Kidney (tissue), 14 donors: Measurements from ENCODE around the gene DIS3L2. TPM values are rescaled to one million over a fixed set of nuclear protein-coding genes. Genes with fewer than 3 reads are reported as not detected.

Source experiments
- DNase-seq, 5 donors: peaks; one replicate each; pipeline ENCODE4 v3.0.0-alpha.2; 2013 to 2020
- FAIRE-seq: peaks from 2 replicates; lab custom pipeline; 2012; peaks lifted over from hg19 to GRCh38; lab: Jason Lieb, UNC
- H3K27ac ChIP-seq, 2 donors: one replicate each; pipeline ENCODE4 v1.7.0; 2013; ENCODE audit warnings: low read depth in 2 of 2, low read length in 2 of 2, inconsistent platforms in 1 of 2
- H3K27me3 ChIP-seq: one replicate; pipeline ENCODE4 v1.7.1; 2013; ENCODE audit warnings: low read length, inconsistent platforms; ENCODE audit not compliant: control insufficient read depth, insufficient read depth
- H3K36me3 ChIP-seq, 3 donors: one replicate each; pipeline versions ENCODE4 v1.7.0 to v1.7.1; 2013; ENCODE audit warnings: low read length in 3 of 3, control low read depth in 1 of 3, inconsistent platforms in 1 of 3; ENCODE audit not compliant: insufficient read depth in 3 of 3, control insufficient read depth in 2 of 3
- H3K4me1 ChIP-seq, 3 donors: one replicate each; pipeline versions ENCODE4 v1.7.0 to v1.7.1; 2013; ENCODE audit warnings: low read length in 3 of 3, inconsistent platforms in 1 of 3, low read depth in 1 of 3; ENCODE audit not compliant: control insufficient read depth in 2 of 3, insufficient read depth in 2 of 3
- H3K4me3 ChIP-seq, 3 donors: one replicate each; pipeline versions ENCODE4 v1.7.0 to v1.8.1; 2013; ENCODE audit warnings: low read length in 3 of 3, control low read depth in 1 of 3, inconsistent platforms in 1 of 3
- H3K9ac ChIP-seq, 3 donors: one replicate each; pipeline versions ENCODE4 v1.7.0 to v1.7.1; 2013; ENCODE audit warnings: low read length in 3 of 3, control low read depth in 1 of 3, inconsistent platforms in 1 of 3
- H3K9me3 ChIP-seq, 3 donors: one replicate each; pipeline versions ENCODE4 v1.7.0 to v1.7.1; 2013; ENCODE audit warnings: low read length in 3 of 3, control low read depth in 1 of 3, inconsistent platforms in 1 of 3; ENCODE audit not compliant: control insufficient read depth in 2 of 3, insufficient read depth in 1 of 3
- CTCF ChIP-seq: IDR thresholded peaks from 3 replicates; pipeline ENCODE4 v1.5.1; 2012; ENCODE audit warnings: mild to moderate bottlenecking, moderate library complexity, borderline replicate concordance; ENCODE audit not compliant: insufficient read depth; ENCODE audit errors: extremely low read depth
- intact Hi-C: fragments of 100-400 bp; cut with DNase I; formaldehyde crosslinking; loops from one replicate; pipeline ENCODE4 v1.11.1; 2022
- polyA plus RNA-seq: library from polyadenylated mRNA; stranded (reverse); fragments of 350-450 nt; fragmentation: Illumina TruSeq; extraction: RNeasy Lipid Tissue Mini Kit (QIAGEN cat#74804); gene quantifications from one replicate; pipeline ENCODE4 v1.2.3, GENCODE V29; 2014; ENCODE audit warnings: low read depth, low replicate concordance; ENCODE audit not compliant: insufficient read depth
- total RNA-seq: library from RNA; stranded (reverse); fragmentation: NEBNext Ultra II Directional; extraction: Animal tissue kit (Norgen Biotek cat#: 25700); gene quantifications from one replicate; pipeline ENCODE4 v1.2.1, GENCODE V29; 2021
- donor health status: control.
- donor health status: control.
- donor health status: control.
- donor health status: control.
- donor health status: control.
- donor health status: DM: yes; HTN: yes; CAD: no.
- donor health status: Normal renal cell carcinoma (clear cell type).

DIS3L2 gene
- total and polyA plus RNA-seq, 2 donors from 2014 or later = 12.3 to 47.7 TPM

GRCh38 chr2:232367016-232367415, 405.5 kb downstream of the DIS3L2 start:
- Histone ChIP-seq H3K36me3 (no peaks in the 10 kb centered on the region), H3K9ac (no peak overlapping the region), H3K4me3 (no peak overlapping the region), H3K4me1 (no peaks in the 10 kb centered on the region), H3K9me3 (no peaks in the 10 kb centered on the region), H3K27me3 (no peaks in the 10 kb centered on the region), H3K27ac (no peak overlapping the region)
- DNase-seq (no peak), FAIRE-seq (no peak)
- intact Hi-C loops = no loop called here
- TF ChIP-seq CTCF = no peak

- no peaks in the 10 kb centered on the region for H3K4me1 ChIP-seq
- no peaks in the 10 kb centered on the region for H3K36me3 ChIP-seq
- TF ChIP-seq CTCF = no peak
- FAIRE-seq (no peak), DNase-seq (peak in 1 of 5 donors; percentile 68)
- H3K9me3 ChIP-seq = no peaks in the 10 kb centered on the region
- H3K4me3 ChIP-seq = no peak overlapping the region
- H3K27me3 ChIP-seq = no peaks in the 10 kb centered on the region
- no peak overlapping the region for H3K9ac ChIP-seq
- H3K27ac ChIP-seq = no peak overlapping the region
- intact Hi-C loops = no loop called here
Observed at GRCh38 chr2:232367591-232368233, 406.2 kb downstream of the DIS3L2 start.

- Histone ChIP-seq H3K9me3 (no peaks in the 10 kb centered on the region), H3K9ac (no peak overlapping the region), H3K36me3 (no peaks in the 10 kb centered on the region), H3K27ac (no peak overlapping the region), H3K4me3 (no peak overlapping the region), H3K27me3 (no peaks in the 10 kb centered on the region), H3K4me1 (no peaks in the 10 kb centered on the region)
- no peak for FAIRE-seq
- intact Hi-C loops = no loop called here
- TF ChIP-seq CTCF = no peak
- DNase-seq = no peak
Observed at GRCh38 chr2:232368311-232368731, 406.8 kb downstream of the DIS3L2 start.
